ENCODE results near the gene SLC2A6.

The SLC2A6 gene

GRCh38 chr9:133496861-133497842 is 18.3 kb upstream of the SLC2A6 start:
- DNase-seq (ENCODE audit: low read depth): no peak

GRCh38 chr9:133495327-133496293 is 16.7 kb upstream of the SLC2A6 start:
- DNase-seq (ENCODE audit: low read depth): no peak

- DNase-seq (ENCODE audit: low read depth): no peak
Measured at GRCh38 chr9:133494636-133495326, 15.9 kb upstream of the SLC2A6 start.

- DNase-seq (ENCODE audit: low read depth): no peak
Measured at GRCh38 chr9:133493845-133494540, 15.1 kb upstream of the SLC2A6 start.

GRCh38 chr9:133493428-133493827 is 14.5 kb upstream of the SLC2A6 start:
- no peak for DNase-seq (ENCODE audit: low read depth)

- DNase-seq (ENCODE audit: low read depth): no peak
Measured at GRCh38 chr9:133492061-133493021, 13.4 kb upstream of the SLC2A6 start.

GRCh38 chr9:133491656-133491925 is 12.7 kb upstream of the SLC2A6 start:
- no peak for DNase-seq (ENCODE audit: low read depth)

- no peak for DNase-seq (ENCODE audit: low read depth)
Measured at GRCh38 chr9:133490865-133491655, 12.2 kb upstream of the SLC2A6 start.

GRCh38 chr9:133490201-133490681 is 11.3 kb upstream of the SLC2A6 start:
- no peak for DNase-seq (ENCODE audit: low read depth)

- DNase-seq (ENCODE audit: low read depth): no peak
Measured at GRCh38 chr9:133489253-133490190, 10.6 kb upstream of the SLC2A6 start.

- no peak for DNase-seq (ENCODE audit: low read depth)
Measured at GRCh38 chr9:133488686-133489252, 9.9 kb upstream of the SLC2A6 start.

- DNase-seq (ENCODE audit: low read depth): no peak
Measured at GRCh38 chr9:133487331-133487725, 8.4 kb upstream of the SLC2A6 start.

GRCh38 chr9:133485531-133486260 is 6.8 kb upstream of the SLC2A6 start:
- DNase-seq (ENCODE audit: low read depth): no peak

- no peak for DNase-seq (ENCODE audit: low read depth)
Measured at GRCh38 chr9:133484671-133485437, 6.0 kb upstream of the SLC2A6 start.

- no peak for DNase-seq (ENCODE audit: low read depth)
Measured at GRCh38 chr9:133483611-133484010, 4.7 kb upstream of the SLC2A6 start.

Data from GM04503 (cell line).